Measurements from ENCODE around the gene RALBP1.

Gene RALBP1

DNA sequence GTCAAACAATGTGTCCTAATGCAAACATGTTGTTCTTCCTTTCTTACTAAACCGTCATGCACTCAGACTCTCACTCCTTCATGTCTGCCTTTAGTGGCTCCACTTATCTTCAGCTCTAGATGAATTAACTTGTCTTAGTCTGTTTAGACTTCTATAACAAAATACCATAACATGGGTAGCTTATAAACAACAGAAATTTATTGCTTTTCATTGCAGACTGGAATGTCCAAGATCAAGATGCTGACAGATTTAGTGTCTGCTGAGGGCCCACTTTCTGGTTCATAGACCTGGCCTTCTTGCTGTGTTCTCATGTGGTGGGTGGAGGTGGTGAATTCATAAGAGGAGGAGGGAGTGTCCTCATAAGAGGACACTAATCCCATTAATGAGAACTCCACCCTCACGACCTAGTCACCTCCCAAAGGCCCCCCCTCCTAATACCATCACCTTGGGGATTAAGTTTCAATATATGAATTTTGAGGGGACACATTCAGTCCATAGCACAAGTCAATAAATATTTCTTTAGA, 32.3 kb downstream of the RALBP1 start:
- DNase-seq (ENCODE audit: low read depth, low spot score), result no peak

- no peak for DNase-seq (ENCODE audit: low read depth, low spot score)
Observed at GRCh38 chr18:9508446-9509025, 33.2 kb downstream of the RALBP1 start.

GRCh38 chr18:9513971-9514512, 38.7 kb downstream of the RALBP1 start:
- DNase-seq (ENCODE audit: low read depth, low spot score), result no peak

GRCh38 chr18:9516437-9517064, 41.2 kb downstream of the RALBP1 start:
- peak; percentile 33 for DNase-seq (ENCODE audit: low read depth, low spot score)

DNA sequence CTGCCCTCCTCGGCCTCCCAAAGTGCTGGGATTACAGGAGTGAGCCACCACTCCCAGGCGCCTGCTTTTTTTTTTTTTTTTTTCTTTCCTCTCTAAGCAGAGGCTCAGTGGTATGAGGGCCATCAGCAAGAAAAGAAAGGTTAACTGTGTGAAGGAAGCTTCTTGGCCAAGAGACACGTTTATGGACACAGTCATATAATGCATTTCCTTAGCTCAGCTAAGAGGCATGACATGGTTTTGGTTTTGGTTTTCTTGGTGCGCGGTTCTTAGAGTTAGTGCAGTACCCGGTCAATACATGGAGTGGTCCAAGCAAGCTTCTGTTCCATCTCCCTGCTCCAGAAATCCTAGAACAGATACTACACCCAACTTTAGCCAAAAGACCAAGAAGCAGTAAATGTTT, 42.6 kb downstream of the RALBP1 start:
- DNase-seq (ENCODE audit: low read depth, low spot score), result no peak

DNA sequence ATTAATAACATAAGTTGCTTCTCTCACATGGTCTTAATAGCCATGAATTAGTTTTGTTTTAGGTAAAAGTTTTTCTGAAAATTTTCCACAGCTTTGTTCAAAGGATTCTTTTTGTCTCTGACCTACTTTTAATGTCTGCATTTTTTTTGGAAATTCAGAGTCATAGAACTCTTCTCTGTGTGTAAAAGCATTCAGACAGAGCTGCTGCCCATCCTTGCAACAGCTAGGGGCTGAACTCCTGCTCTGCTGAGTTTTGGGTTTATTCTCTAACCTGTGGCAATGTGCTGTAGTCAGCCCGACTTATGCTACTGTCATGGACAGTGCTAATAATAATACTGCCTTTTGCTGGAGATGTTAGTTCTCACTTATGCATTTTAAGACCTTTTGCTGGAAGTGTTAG, 44.1 kb downstream of the RALBP1 start:
- DNase-seq (ENCODE audit: low read depth, low spot score), result no peak

- DNase-seq (ENCODE audit: low read depth, low spot score), result no peak
Observed at GRCh38 chr18:9520666-9521065, 45.4 kb downstream of the RALBP1 start.

DNA sequence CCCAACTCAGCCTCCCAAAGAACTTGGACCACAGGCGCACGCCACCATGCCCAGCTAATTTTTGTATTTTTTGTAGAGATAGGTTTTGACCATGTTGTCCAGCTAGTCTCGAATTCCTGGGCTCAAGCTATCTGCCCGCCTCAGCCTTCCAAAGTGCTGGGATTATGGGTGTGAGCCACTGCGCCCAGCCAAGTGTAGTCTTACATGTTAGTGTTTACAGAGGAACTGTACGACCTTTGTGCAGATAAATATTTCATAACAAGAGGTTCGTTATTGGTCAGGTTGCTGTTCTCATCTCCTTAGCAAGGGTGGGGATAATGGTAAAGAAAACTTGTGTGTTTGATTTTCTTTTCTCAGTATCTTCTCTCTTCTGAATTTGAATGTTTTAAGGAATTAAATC, 46.5 kb downstream of the RALBP1 start:
- DNase-seq (ENCODE audit: low read depth, low spot score), result no peak

GRCh38 chr18:9522952-9523351, 47.6 kb downstream of the RALBP1 start:
- DNase-seq (ENCODE audit: low read depth, low spot score), result no peak

DNA sequence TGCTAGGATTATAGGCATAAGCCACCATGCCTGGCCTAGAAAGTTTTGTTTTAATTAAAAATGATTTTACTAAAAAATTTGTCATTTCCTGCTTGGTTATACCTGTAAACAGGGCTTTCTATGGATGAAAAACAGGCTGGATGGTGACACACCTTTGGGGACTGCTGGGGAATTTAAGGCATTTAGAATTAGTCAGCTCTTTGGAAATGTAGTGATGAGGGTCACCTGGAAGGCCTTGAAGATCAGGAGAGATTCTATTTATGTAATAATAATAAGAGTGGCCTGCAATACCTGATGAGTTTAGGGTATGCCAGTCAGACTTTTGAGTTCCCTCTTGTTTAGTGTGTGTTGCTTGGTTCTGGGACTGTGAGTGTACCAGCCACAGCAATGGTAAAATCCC, 51.1 kb downstream of the RALBP1 start:
- DNase-seq (ENCODE audit: low read depth, low spot score), result no peak

DNA sequence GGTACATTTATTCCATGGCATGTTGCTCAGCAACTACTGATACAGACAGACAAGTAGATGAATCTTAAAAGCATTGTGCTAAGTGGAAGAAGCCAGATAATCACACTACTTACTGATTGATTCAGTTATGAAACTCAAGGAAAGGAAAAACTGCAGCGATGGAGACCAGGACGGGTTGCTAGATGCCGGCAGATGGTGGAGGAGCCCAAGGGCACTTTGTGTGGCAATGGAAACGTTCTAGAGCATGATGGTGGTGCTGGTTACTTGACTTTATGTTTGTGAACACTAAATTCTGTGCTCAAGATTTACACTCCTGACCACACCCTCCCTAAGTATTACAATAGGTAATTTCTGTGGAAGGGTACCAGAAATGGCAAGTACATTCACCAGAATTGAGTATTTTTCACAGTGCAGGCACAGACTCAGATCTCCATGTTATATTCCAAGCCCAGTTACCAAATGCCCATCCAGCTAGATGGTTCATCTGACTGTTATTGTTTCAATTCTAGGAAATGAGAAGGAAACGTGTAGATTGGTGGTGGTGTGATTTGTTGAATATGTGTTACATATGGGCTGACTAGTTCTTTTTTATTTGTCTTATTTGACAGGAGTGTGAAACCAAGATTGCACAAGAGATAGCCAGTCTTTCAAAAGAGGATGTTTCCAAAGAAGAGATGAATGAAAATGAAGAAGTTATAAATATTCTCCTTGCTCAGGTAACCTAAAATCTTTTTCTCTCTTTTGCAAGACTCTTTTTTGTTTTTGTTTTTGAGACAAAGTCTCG, 55.1 kb downstream of the RALBP1 start:
- no peak for DNase-seq (ENCODE audit: low read depth, low spot score)

DNA sequence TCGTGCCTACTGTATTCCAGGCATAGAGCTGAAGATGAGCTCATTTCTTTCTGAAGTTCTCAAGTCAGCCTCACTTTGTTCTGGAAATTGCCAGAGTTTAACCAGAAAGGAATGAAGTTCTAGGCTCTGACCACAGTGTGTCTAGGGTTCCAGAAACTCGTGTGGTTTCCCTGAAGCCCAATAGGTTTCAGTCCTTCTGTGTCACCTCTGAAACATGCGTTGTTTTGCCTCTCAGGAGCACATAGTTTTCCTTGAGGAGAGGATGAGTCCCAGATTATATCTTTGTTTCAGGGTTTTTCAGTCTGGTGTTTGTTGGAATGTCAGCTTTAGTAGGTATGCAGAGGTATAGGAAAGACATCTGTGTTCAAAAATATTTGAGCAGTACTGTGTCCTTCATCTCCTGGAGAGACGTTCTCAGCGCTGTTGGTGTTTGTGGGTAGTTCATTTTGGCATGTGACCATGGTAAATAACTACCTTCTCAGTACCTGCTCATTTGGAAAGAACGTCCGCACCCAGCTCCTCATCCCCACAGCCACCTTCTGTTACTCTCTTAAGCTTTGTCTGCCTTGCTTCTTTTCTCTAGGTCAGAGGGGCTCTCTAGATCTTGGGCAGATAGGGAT, 56.6 kb downstream of the RALBP1 start:
- DNase-seq (ENCODE audit: low read depth, low spot score), result no peak

DNA sequence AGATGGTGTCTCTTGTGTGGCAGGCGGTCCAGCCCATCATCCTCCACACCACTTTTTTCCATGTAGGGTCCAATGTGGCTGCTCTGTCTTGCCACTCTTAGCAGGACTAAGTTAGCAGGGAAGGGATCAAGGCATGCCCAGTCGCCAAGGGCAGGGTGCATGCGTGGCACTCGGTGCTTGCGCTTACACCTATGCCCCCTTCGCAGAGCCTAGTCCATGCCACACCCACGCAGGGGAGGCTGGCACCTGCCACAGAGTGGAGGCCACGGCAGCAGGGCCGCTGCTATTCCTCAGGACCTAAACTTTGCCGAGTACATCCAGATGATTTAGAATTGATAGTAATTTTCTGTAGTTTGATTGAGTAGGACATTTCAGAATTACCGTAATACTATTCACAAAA, 59.5 kb downstream of the RALBP1 start:
- DNase-seq (ENCODE audit: low read depth, low spot score), result no peak

GRCh38 chr18:9535430-9535991, 60.2 kb downstream of the RALBP1 start:
- DNase-seq (ENCODE audit: low read depth, low spot score), result no peak

- DNase-seq (ENCODE audit: low read depth, low spot score), result no peak
Observed at GRCh38 chr18:9536354-9537152, 61.2 kb downstream of the RALBP1 start.

GRCh38 chr18:9537677-9538076, 62.4 kb downstream of the RALBP1 start:
- no peak for DNase-seq (ENCODE audit: low read depth, low spot score)

DNA sequence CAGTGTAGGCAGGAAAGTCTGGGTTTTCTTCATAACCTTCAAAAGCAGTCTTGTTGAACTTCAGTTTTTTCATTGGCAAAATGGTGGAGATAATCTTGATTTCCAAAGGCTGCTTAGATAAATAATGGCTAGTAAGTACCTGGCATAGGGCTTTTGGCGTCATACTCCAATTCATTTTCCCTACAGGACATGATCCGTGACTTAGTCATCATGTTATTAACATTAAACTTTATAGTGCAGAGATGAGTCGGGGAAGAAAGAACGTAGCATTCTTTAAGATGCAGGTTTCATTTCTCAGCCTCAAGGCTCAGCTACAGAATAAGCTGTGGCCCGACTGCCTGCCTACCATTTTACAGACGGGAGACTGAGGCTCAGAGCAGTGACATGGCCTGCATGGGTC, 64.0 kb downstream of the RALBP1 start:
- DNase-seq (ENCODE audit: low read depth, low spot score), result no peak

- DNase-seq (ENCODE audit: low read depth, low spot score), result no peak
Observed at GRCh38 chr18:9539938-9540337, 64.6 kb downstream of the RALBP1 start.

DNA sequence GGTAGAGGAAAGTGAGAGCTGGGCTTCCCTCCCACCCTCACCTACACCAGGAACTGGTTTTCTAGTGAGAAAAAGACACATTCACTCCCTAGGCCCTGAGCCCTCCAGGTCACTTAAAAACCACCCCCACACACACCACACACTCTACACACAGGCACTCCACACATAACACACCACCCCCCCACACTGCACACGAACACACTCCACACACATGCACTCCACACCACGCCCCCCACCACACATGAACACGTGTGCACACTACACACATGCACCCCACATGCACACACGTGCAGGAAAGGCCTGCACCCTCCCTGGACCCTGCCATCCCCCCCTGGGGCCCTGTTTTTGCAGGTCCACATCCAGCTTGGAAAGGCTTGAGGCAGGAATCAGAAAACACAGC, 67.6 kb downstream of the RALBP1 start:
- DNase-seq (ENCODE audit: low read depth, low spot score), result no peak

- no peak for DNase-seq (ENCODE audit: low read depth, low spot score)
Observed at GRCh38 chr18:9545029-9545428, 69.7 kb downstream of the RALBP1 start.

DNA sequence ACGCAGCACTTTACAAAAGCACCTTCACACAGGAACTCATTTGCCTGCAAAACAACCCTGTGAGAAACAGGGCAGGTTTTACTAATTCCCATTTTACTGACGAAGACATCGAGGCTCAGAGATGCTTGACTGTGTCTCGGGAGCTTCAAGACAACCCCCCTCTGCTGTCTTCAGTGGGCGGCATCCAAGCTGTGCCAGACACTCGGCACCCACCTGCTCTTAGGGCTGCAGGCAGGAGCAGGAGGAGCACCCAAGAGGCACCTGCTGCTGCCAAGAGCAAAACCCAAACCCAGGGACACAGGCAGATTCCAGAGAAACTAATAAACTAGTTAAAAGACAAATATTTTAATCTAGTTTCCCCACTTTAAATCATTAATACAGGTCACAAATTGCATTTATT, 71.2 kb downstream of the RALBP1 start:
- DNase-seq (ENCODE audit: low read depth, low spot score), result no peak

Data from ELF-1 (cell line).